Epithelial cell of proximal tubule (primary cell): ENCODE measurements around the gene LRMDA. TPM values are rescaled to one million over a fixed set of nuclear protein-coding genes. Genes with fewer than 3 reads are reported as not detected.

ENCODE experiments used
- DNase-seq: peaks from one replicate; pipeline ENCODE4 v3.0.0-alpha.2; 2011; ENCODE audit warnings: low read depth
- H3K4me3 ChIP-seq: 2 replicates; pipeline ENCODE4 v1.5.1; 2011; ENCODE audit warnings: low read depth, mild to moderate bottlenecking, low read length
- CTCF ChIP-seq: conservative IDR thresholded peaks from 2 replicates; pipeline ENCODE4 v1.5.1; 2012; ENCODE audit warnings: low read depth, mild to moderate bottlenecking, low read length
- total RNA-seq: library from RNA; depleted of rRNA; stranded (reverse); fragments of >200 nt; gene quantifications from 2 replicates; pipeline ENCODE4 v1.2.3, GENCODE V29; 2015

The LRMDA gene
- total RNA-seq, 1 donor from 2014 or later: 0.75 TPM

GRCh38 chr10:75575940-75576339 lies 144.5 kb downstream of the LRMDA start:
- no peak for DNase-seq
- TF ChIP-seq CTCF: no peak
- no peak overlapping the region for H3K4me3 ChIP-seq

GRCh38 chr10:75582102-75582501 lies 150.7 kb downstream of the LRMDA start:
- DNase-seq: no peak
- TF ChIP-seq CTCF: no peak
- H3K4me3 ChIP-seq: no peak overlapping the region

- DNase-seq: no peak
- no peak for TF ChIP-seq CTCF
- no peak overlapping the region for H3K4me3 ChIP-seq
These were observed 153.9 kb downstream of the LRMDA start for GRCh38 chr10:75585294-75585693.

- no peak for TF ChIP-seq CTCF
- no peak overlapping the region for H3K4me3 ChIP-seq
- DNase-seq: no peak
These were observed 155.4 kb downstream of the LRMDA start for GRCh38 chr10:75586814-75587213.

GRCh38 chr10:75588031-75588430 lies 156.6 kb downstream of the LRMDA start:
- no peak overlapping the region for H3K4me3 ChIP-seq
- TF ChIP-seq CTCF: no peak

GRCh38 chr10:75589895-75590654 lies 158.7 kb downstream of the LRMDA start:
- DNase-seq: no peak
- TF ChIP-seq CTCF: no peak
- H3K4me3 ChIP-seq: no peak overlapping the region

More at GRCh38 chr10:75588031-75588430, 156.6 kb downstream of the LRMDA start:
- no peak for DNase-seq
